ENCODE results near the gene PIGS. TPM values are rescaled to one million over a fixed set of nuclear protein-coding genes. Genes with fewer than 3 reads are reported as not detected.

PIGS gene
- total RNA-seq, 1 experiment from 2014 or later, result 50.9 TPM

GRCh38 chr17:28598389-28598788 is 27.1 kb upstream of the PIGS start:
- peaks cover 35% of the 10 kb centered on the region for H3K36me3 Mint-ChIP-seq (ENCODE audit: insufficient read depth, unreplicated experiment)
- DNase-seq, result no peak
- peak overlapping the region; percentile 92 for H3K27ac Mint-ChIP-seq (ENCODE audit: unreplicated experiment)
- CTCF ChIA-PET, result no interaction called here
- intact Hi-C loops (cut with micrococcal nuclease; ENCODE audit: unreplicated experiment), result no loop called here
- H3K27me3 Mint-ChIP-seq (ENCODE audit: unreplicated experiment), result no peaks in the 10 kb centered on the region
- H3K4me1 Mint-ChIP-seq (ENCODE audit: low read depth, unreplicated experiment), result peaks cover 17% of the 10 kb centered on the region
- H3K4me3 Mint-ChIP-seq (ENCODE audit: low read depth, unreplicated experiment), result peak overlapping the region; percentile 91
- TF ChIP-seq CTCF (IDR thresholded peaks at IDR 0.05; ENCODE audit: unreplicated experiment), result no peak
- BruUV-seq (replicated peaks), result TSS peak; percentile 67
- no peaks in the 10 kb centered on the region for H3K9me3 Mint-ChIP-seq (ENCODE audit: low read depth, unreplicated experiment)

GRCh38 chr17:28597606-28598383 is 26.5 kb upstream of the PIGS start:
- no peak for DNase-seq
- TF ChIP-seq CTCF (IDR thresholded peaks at IDR 0.05; ENCODE audit: unreplicated experiment), result no peak
- intact Hi-C loops (cut with micrococcal nuclease; ENCODE audit: unreplicated experiment), result no loop called here
- CTCF ChIA-PET, result no interaction called here
- BruUV-seq (replicated peaks), result no TSS peak
- peak overlapping the region; percentile 92 for H3K27ac Mint-ChIP-seq (ENCODE audit: unreplicated experiment)
- peak overlapping the region; percentile 91 for H3K4me3 Mint-ChIP-seq (ENCODE audit: low read depth, unreplicated experiment)
- H3K9me3 Mint-ChIP-seq (ENCODE audit: low read depth, unreplicated experiment), result no peaks in the 10 kb centered on the region
- no peaks in the 10 kb centered on the region for H3K27me3 Mint-ChIP-seq (ENCODE audit: unreplicated experiment)
- H3K4me1 Mint-ChIP-seq (ENCODE audit: low read depth, unreplicated experiment), result peaks cover 17% of the 10 kb centered on the region
- H3K36me3 Mint-ChIP-seq (ENCODE audit: insufficient read depth, unreplicated experiment), result peaks cover 29% of the 10 kb centered on the region

GRCh38 chr17:28592260-28592659 is 20.9 kb upstream of the PIGS start:
- peaks cover under 1% of the 10 kb centered on the region for H3K4me1 Mint-ChIP-seq (ENCODE audit: low read depth, unreplicated experiment)
- TF ChIP-seq CTCF (IDR thresholded peaks at IDR 0.05; ENCODE audit: unreplicated experiment), result no peak
- intact Hi-C loops (cut with micrococcal nuclease; ENCODE audit: unreplicated experiment), result no loop called here
- CTCF ChIA-PET, result no interaction called here
- H3K36me3 Mint-ChIP-seq (ENCODE audit: insufficient read depth, unreplicated experiment), result peaks cover 9% of the 10 kb centered on the region
- no TSS peak for BruUV-seq (replicated peaks)
- H3K4me3 Mint-ChIP-seq (ENCODE audit: low read depth, unreplicated experiment), result no peak overlapping the region
- no peaks in the 10 kb centered on the region for H3K27me3 Mint-ChIP-seq (ENCODE audit: unreplicated experiment)
- H3K27ac Mint-ChIP-seq (ENCODE audit: unreplicated experiment), result no peak overlapping the region
- DNase-seq, result no peak
- no peaks in the 10 kb centered on the region for H3K9me3 Mint-ChIP-seq (ENCODE audit: low read depth, unreplicated experiment)

GRCh38 chr17:28585851-28586250 is 14.5 kb upstream of the PIGS start:
- no peak for TF ChIP-seq CTCF (IDR thresholded peaks at IDR 0.05; ENCODE audit: unreplicated experiment)
- no TSS peak for BruUV-seq (replicated peaks)
- Mint-ChIP-seq H3K27me3 (ENCODE audit: unreplicated experiment) (no peaks in the 10 kb centered on the region), H3K4me1 (ENCODE audit: low read depth, unreplicated experiment) (no peaks in the 10 kb centered on the region), H3K27ac (ENCODE audit: unreplicated experiment) (no peak overlapping the region), H3K4me3 (ENCODE audit: low read depth, unreplicated experiment) (no peak overlapping the region), H3K9me3 (ENCODE audit: low read depth, unreplicated experiment) (no peaks in the 10 kb centered on the region), H3K36me3 (ENCODE audit: insufficient read depth, unreplicated experiment) (peaks cover 25% of the 10 kb centered on the region)
- CTCF ChIA-PET, result no interaction called here
- intact Hi-C loops (cut with micrococcal nuclease; ENCODE audit: unreplicated experiment), result no loop called here
- DNase-seq, result no peak
